HepG2 (cell line): ENCODE measurements around the gene GPR162. TPM values are rescaled to one million over a fixed set of nuclear protein-coding genes. Genes with fewer than 3 reads are reported as not detected.
A peak's percentile ranks its signal among the peaks of the same experiment; 100 is the strongest.

ENCODE experiments used
- AGO2 ChIP-seq: fragments of 200-400 bp; formaldehyde crosslinking; optimal IDR thresholded peaks from 2 replicates; pipeline ENCODE3; 2017; ENCODE audit warnings: mild to moderate bottlenecking, low read depth, low read length, moderate library complexity
- HCFC1 ChIP-seq: fragments of 150-350 bp; IDR thresholded peaks from 2 replicates; pipeline ENCODE4 v1.6.1; 2014; ENCODE audit warnings: low read depth, low read length
- KDM6A ChIP-seq: IDR thresholded peaks from 2 replicates; pipeline ENCODE4 v1.6.1; 2016; ENCODE audit warnings: low read depth
- POLR2G ChIP-seq: fragments of 200-400 bp; formaldehyde crosslinking; IDR thresholded peaks from 2 replicates; pipeline ENCODE4 v1.6.1; 2018; ENCODE audit warnings: mild to moderate bottlenecking, low read depth, low read length, moderate library complexity
- RAD21 ChIP-seq: fragments of 450-650 bp; formaldehyde crosslinking; IDR thresholded peaks from 2 replicates; pipeline ENCODE4 v1.5.0; 2020; ENCODE audit warnings: mild to moderate bottlenecking
- RNF219 ChIP-seq: sonication (generic); formaldehyde crosslinking; IDR thresholded peaks from 2 replicates; pipeline ENCODE4 v1.5.0; 2020; ENCODE audit warnings: mild to moderate bottlenecking, missing genetic modification reagents
- RXRA ChIP-seq: sonication (generic); formaldehyde crosslinking; IDR thresholded peaks from 2 replicates; pipeline ENCODE4 v1.5.1; 2020; ENCODE audit warnings: missing genetic modification reagents
- STAG1 ChIP-seq: sonication (generic); formaldehyde crosslinking; IDR thresholded peaks from 2 replicates; pipeline ENCODE4 v1.4.0; 2020; ENCODE audit warnings: missing genetic modification reagents
- TRIM24 ChIP-seq: sonication (generic); formaldehyde crosslinking; IDR thresholded peaks from 2 replicates; pipeline ENCODE4 v1.8.0; 2022; ENCODE audit warnings: mild to moderate bottlenecking, missing genetic modification reagents
- ZNF230 ChIP-seq: sonication (generic); formaldehyde crosslinking; IDR thresholded peaks from 2 replicates; pipeline ENCODE4 v1.4.0; 2020; ENCODE audit warnings: mild to moderate bottlenecking, missing genetic modification reagents
- ZNF609 ChIP-seq: sonication (generic); formaldehyde crosslinking; IDR thresholded peaks from 2 replicates; pipeline ENCODE4 v1.4.0; 2020; ENCODE audit warnings: mild to moderate bottlenecking, missing genetic modification reagents, borderline replicate concordance
- ZNF746 ChIP-seq: sonication (generic); formaldehyde crosslinking; IDR thresholded peaks from 2 replicates; pipeline ENCODE4 v1.8.0; 2022; ENCODE audit warnings: mild to moderate bottlenecking, missing genetic modification reagents
- ZNF747 ChIP-seq: sonication (generic); formaldehyde crosslinking; IDR thresholded peaks from 2 replicates; pipeline ENCODE4 v1.8.1; 2023; ENCODE audit warnings: missing genetic modification reagents, mild to moderate bottlenecking, borderline replicate concordance
- ZNF749 ChIP-seq: sonication (generic); formaldehyde crosslinking; IDR thresholded peaks from 2 replicates; pipeline ENCODE4 v1.8.0; 2022; ENCODE audit warnings: mild to moderate bottlenecking, missing genetic modification reagents, moderate library complexity, borderline replicate concordance
- ZSCAN12 ChIP-seq: sonication (generic); formaldehyde crosslinking; IDR thresholded peaks from 2 replicates; pipeline ENCODE4 v1.9.0; 2021; ENCODE audit warnings: mild to moderate bottlenecking, missing genetic modification reagents
- ZZZ3 ChIP-seq: sonication (generic); formaldehyde crosslinking; IDR thresholded peaks from 2 replicates; pipeline ENCODE4 v1.4.0; 2020; ENCODE audit warnings: missing genetic modification reagents, mild to moderate bottlenecking, borderline replicate concordance
- polyA plus RNA-seq, 8 experiments: library from polyadenylated mRNA; depleted of rRNA in 3 of 8; stranded (reverse) in 7 of 8; unstranded in 1 of 8; fragments of >200 nt; fragmentation: Illumina TruSeq in 4 of 8; extraction: Trizol in 4 of 8; gene quantifications; 2 replicates each; pipeline versions ENCODE4 v1.2.1 to v1.2.3, GENCODE V29; 2011 to 2016; ENCODE audit warnings: low read depth in 4 of 8, missing spikeins in 1 of 8, mixed read lengths in 1 of 8; ENCODE audit not compliant: insufficient read depth in 1 of 8
- total RNA-seq, 5 experiments: library from RNA; depleted of rRNA; stranded (reverse); fragments of >200 nt; fragmentation: Illumina TruSeq; extraction: Trizol; gene quantifications; 2 replicates each; pipeline ENCODE4 v1.2.3, GENCODE V29; 2016; ENCODE audit warnings: low read depth in 1 of 5
- TF ChIP-seq, protein P1 (sequence below): sonication (generic); formaldehyde crosslinking; IDR thresholded peaks from 2 replicates; pipeline ENCODE4 v1.8.0; 2022; ENCODE audit warnings: missing genetic modification reagents, mild to moderate bottlenecking, borderline replicate concordance
- TF ChIP-seq, protein P2 (sequence below), 2 experiments: sonication (generic) in 1 of 2; formaldehyde crosslinking in 1 of 2; IDR thresholded peaks; 2 replicates each; pipeline versions ENCODE4 v1.5.1 to v1.6.1; 2011 to 2020; ENCODE audit warnings: borderline replicate concordance in 1 of 2, low read depth in 1 of 2, low read length in 1 of 2, mild to moderate bottlenecking in 1 of 2, missing genetic modification reagents in 1 of 2, moderate library complexity in 1 of 2

Gene GPR162
- total and polyA plus RNA-seq, 2 of the 13 experiments (the other 11 are each of a cell fraction or from before 2014, with no cell fraction given) = 0.08 TPM; not detected in 1

DNA sequence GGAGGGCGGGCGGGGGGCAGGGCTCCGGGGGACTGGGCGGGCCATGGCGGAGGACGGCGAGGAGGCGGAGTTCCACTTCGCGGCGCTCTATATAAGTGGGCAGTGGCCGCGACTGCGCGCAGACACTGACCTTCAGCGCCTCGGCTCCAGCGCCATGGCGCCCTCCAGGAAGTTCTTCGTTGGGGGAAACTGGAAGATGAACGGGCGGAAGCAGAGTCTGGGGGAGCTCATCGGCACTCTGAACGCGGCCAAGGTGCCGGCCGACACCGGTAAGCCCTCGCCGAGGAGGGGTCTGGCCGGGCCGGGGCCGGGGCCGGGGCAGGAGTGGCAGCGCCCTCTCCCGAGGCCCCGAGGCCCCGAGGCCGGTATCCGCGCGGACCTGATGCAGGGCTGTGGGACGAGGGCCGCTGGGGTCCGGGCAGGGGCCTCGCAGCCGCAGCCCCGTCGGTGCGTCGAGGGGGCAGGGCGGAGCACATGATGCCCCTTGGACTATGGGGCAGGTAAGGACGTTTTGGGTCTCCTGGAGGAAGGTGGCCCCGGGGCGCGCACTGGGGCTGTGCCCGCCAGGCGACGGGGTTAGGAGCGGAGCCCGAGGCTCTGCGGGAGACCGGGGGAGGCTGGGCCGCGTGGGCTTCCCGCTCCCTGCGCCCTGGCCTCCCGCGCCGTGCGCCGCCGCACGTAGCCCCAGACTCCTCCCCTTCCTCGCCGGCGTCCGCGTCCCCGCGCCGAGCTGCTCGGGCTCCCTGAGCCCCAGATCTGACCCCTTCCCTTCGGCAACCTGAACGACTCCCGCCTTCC lies 46.0 kb downstream of the GPR162 start, which contains the start of gene TPI1 (continued):
- no peak for TF ChIP-seq STAG1 (CRISPR knock-in tag)
- TF ChIP-seq TRIM24 (CRISPR knock-in tag) = no peak
- no peak for TF ChIP-seq ZZZ3 (CRISPR knock-in tag)
- TF ChIP-seq ZNF746 (CRISPR knock-in tag) = peak; percentile 70; the same call in 1 of the 2 replicates
- peak; percentile 59 for TF ChIP-seq RAD21 (CRISPR knock-in tag)
- peak; percentile 98 for TF ChIP-seq POLR2G
- peak; percentile 88 for TF ChIP-seq AGO2
- no peak for TF ChIP-seq KDM6A (CRISPR knock-in tag)
- TF ChIP-seq, protein P1, sequence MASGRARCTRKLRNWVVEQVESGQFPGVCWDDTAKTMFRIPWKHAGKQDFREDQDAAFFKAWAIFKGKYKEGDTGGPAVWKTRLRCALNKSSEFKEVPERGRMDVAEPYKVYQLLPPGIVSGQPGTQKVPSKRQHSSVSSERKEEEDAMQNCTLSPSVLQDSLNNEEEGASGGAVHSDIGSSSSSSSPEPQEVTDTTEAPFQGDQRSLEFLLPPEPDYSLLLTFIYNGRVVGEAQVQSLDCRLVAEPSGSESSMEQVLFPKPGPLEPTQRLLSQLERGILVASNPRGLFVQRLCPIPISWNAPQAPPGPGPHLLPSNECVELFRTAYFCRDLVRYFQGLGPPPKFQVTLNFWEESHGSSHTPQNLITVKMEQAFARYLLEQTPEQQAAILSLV (CRISPR knock-in tag) = peak; percentile 79; the same call in 1 of the 2 replicates
- TF ChIP-seq ZNF609 (CRISPR knock-in tag) = 0 out of 2 replicates have a peak, but pooled peaks have one; percentile 10
- 0 out of 2 replicates have a peak, but pooled peaks have one; percentile 2 for TF ChIP-seq ZSCAN12 (CRISPR knock-in tag)
- peak; percentile 62 for TF ChIP-seq ZNF747 (CRISPR knock-in tag)
- no peak for TF ChIP-seq RNF219 (CRISPR knock-in tag)
- TF ChIP-seq ZNF230 (CRISPR knock-in tag) = peak; percentile 21; the same call in 1 of the 2 replicates
- TF ChIP-seq, protein P2, sequence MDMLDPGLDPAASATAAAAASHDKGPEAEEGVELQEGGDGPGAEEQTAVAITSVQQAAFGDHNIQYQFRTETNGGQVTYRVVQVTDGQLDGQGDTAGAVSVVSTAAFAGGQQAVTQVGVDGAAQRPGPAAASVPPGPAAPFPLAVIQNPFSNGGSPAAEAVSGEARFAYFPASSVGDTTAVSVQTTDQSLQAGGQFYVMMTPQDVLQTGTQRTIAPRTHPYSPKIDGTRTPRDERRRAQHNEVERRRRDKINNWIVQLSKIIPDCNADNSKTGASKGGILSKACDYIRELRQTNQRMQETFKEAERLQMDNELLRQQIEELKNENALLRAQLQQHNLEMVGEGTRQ (IDR thresholded peaks at IDR 0.05; ENCODE audit: low read depth, low read length) = no peak
- TF ChIP-seq, protein P2 (CRISPR knock-in tag; IDR thresholded peaks at IDR 0.05; ENCODE audit: borderline replicate concordance) = no peak
- peak; percentile 24 for TF ChIP-seq RXRA (CRISPR knock-in tag)
- no peak for TF ChIP-seq HCFC1
- peak; percentile 60; the same call in 1 of the 2 replicates for TF ChIP-seq ZNF749 (CRISPR knock-in tag)
